22Rv1 (cell line): ENCODE results near the gene TXNL4A.

Source experiments
- CTCF ChIP-seq: fragments of 450-650 bp; IDR thresholded peaks from 2 replicates; pipeline ENCODE4 v1.5.1; 2017; ENCODE audit warnings: mild to moderate bottlenecking
- ZFX ChIP-seq: fragments of 450-650 bp; IDR thresholded peaks from 2 replicates; pipeline ENCODE4 v1.6.1; 2017; ENCODE audit warnings: antibody characterized with exemption, borderline replicate concordance

GRCh38 chr18:79923896-79924585 is 64.3 kb downstream of the TXNL4A start:
- TF ChIP-seq CTCF (no peak), ZFX (no peak)
